Heart right ventricle (tissue), 16 donors: Measurements from ENCODE around the gene EFNA2. TPM values are rescaled to one million over a fixed set of nuclear protein-coding genes. Genes with fewer than 3 reads are reported as not detected.
A peak's percentile ranks its signal among the peaks of the same experiment; 100 is the strongest.

Experiments
- ATAC-seq, 8 donors: fragments of 200-7000 bp; cut with Tn5 transposase; one replicate each; pipeline ENCODE4 v1.9.1; 2020; ENCODE audit warnings: mild to moderate bottlenecking in 8 of 8, moderate library complexity in 8 of 8, moderate number of reproducible peaks in 1 of 8
- DNase-seq, 2 donors: peaks; one replicate each; pipeline ENCODE4 v3.0.0-alpha.2; 2020
- H3K27ac ChIP-seq, 10 donors: fragments of 200-600 bp; sonication (generic) in 2 of 10; one replicate each; pipeline versions ENCODE4 v1.5.0 to v1.8.0; 2020 to 2022; ENCODE audit warnings: mild to moderate bottlenecking in 3 of 10
- H3K27me3 ChIP-seq, 7 donors: fragments of 200-600 bp; one replicate each; pipeline ENCODE4 v1.8.0; 2021 to 2022; ENCODE audit warnings: mild to moderate bottlenecking in 2 of 7
- H3K36me3 ChIP-seq, 9 donors: fragments of 200-600 bp; sonication (generic) in 1 of 9; one replicate each; pipeline versions ENCODE4 v1.5.0 to v1.8.0; 2020 to 2022; ENCODE audit warnings: mild to moderate bottlenecking in 2 of 9
- H3K4me1 ChIP-seq, 9 donors: fragments of 200-600 bp; sonication (generic) in 1 of 9; one replicate each; pipeline versions ENCODE4 v1.5.0 to v1.8.0; 2020 to 2022; ENCODE audit warnings: mild to moderate bottlenecking in 4 of 9
- H3K4me3 ChIP-seq, 10 donors: fragments of 200-600 bp; sonication (generic) in 2 of 10; one replicate each; pipeline versions ENCODE4 v1.5.0 to v1.8.0; 2020 to 2022; ENCODE audit warnings: mild to moderate bottlenecking in 7 of 10, moderate library complexity in 2 of 10
- H3K9me3 ChIP-seq, 11 donors: fragments of 200-600 bp in 10 of 11; sonication (generic) in 2 of 11; one replicate each; pipeline versions ENCODE4 v1.5.0 to v1.8.0; 2013 to 2022; ENCODE audit warnings: mild to moderate bottlenecking in 2 of 11, control low read depth in 1 of 11, moderate library complexity in 1 of 11
- WGBS, 2 donors: extraction: QIAGEN DNeasy Blood & Tissue Kit; methylation state at CpG; one replicate each; pipeline ENCODE4 v1.1.7; 2013; ENCODE audit warnings: inconsistent platforms in 1 of 2; 5-methylcytosine and 5-hydroxymethylcytosine counted together
- intact Hi-C, 10 donors: fragments of 100-400 bp; cut with DNase I; formaldehyde crosslinking; loops; one replicate each; pipeline versions ENCODE4 v1.11.1 to v1.14.2; 2022
- polyA plus RNA-seq, 2 donors: library from polyadenylated mRNA; stranded (reverse); fragments of 200-250 nt; gene quantifications; one replicate each; pipeline ENCODE4 v1.2.3, GENCODE V29; 2013
- total RNA-seq, 10 donors: library from RNA; stranded (reverse); fragmentation: NEBNext Ultra II Directional in 3 of 10; extraction: Animal tissue kit (Norgen Biotek cat#: 25700) in 3 of 10; gene quantifications; one replicate each; pipeline versions ENCODE4 v1.2.1 to v1.2.4, GENCODE V29; 2021 to 2023
- TF ChIP-seq, protein P1 (sequence below), 9 donors: fragments of 200-600 bp; sonication (generic) in 2 of 9; IDR thresholded peaks; one replicate each; pipeline versions ENCODE4 v1.5.0 to v1.8.0; 2021 to 2022; ENCODE audit warnings: antibody characterized with exemption in 9 of 9, mild to moderate bottlenecking in 5 of 9, moderate library complexity in 1 of 9
- donor health status: Arrhythmogenic right ventricular cardiomyopathy.
- donor health status: ischemic (EF 13 %, LVEDD 7.1; RV severe dilation, severe dysfunction).
- donor health status: healthy with polysubstance abuse.
- donor health status: DM: no; HTN: yes; CAD: no.
- donor health status: DM: no; HTN: no; CAD: no.
- donor health status: ischemic (EF 25% LVEDD 6.9; RV normal size, moderate dysfunction).
- donor health status: ischemic (EF 25% LVEDD 5.7; RV mildly dilated, moderate dysfunction).
- donor health status: healthy.
- donor health status: DM: yes; HTN: yes; CAD: no.
- donor health status: Ischemic cardiomyopathy.
- donor health status: ischemic (EF 35%, LVEDD 5.7; RV mildly dilated, moderate dysfunction).
- donor health status: nonischemic (EF 11% LVEDD 7.7; RV severe dilation, severe dysfunction).
- donor health status: DM: yes; HTN: yes; CAD: no.
- donor health status: PGD.
- donor health status: ischemic (EF 29% LVEDD 5.4; RV normal size, mild dysfunction).
- donor health status: nonischemic (EF 23%, LVEDD 6.1; RV moderate dilation, normal function).

EFNA2 gene
- total and polyA plus RNA-seq, 12 donors, result 0.04 to 0.45 TPM; not detected in 10

DNA sequence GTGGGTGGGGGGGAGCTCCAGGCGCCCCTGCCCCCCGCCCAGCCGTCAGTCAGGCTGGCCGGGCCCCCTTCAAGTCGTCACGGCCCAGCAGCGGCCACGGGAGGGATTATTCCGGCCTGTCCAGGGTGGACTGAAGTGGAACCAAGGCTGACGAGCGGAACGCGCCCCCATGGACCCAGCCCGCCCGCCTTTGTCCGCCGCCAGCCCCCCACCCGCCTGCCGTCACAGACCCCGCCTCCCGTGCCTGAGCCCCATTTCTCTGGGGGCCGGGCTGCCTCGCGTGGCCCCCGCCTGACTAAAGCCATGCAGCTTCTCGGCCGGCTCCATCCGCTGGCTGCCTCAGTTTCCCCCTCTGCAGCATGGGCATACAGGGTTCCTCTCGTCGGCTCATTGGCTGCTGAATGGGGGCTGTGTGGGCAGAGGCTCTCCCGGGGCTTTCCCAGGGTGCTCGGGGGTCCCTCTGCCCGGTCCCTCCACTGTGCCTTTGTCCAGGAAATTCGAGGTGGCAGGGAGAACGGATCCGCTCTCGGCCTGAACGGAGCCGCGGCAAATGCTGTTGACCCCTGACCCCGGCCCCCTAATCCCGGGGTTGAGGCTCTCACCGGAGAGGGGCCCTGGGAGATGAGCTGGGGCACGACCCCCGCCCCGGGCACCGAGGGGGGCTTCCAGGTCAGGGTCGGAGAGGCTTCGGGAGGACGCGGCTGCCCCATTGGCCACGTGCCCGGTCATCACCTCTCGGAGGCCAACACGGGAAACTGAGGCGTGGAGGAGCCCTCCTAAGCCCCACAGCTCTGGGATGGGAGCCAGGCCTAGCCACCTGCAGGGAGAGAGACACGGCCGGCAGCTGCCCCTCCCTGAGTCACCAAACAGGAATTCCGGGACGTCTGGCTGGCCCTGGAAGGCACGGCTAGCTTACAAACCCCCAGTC is 27.4 kb downstream of the EFNA2 start:
- H3K9me3 ChIP-seq, result no peaks in the 10 kb centered on the region
- no peak overlapping the region for H3K4me3 ChIP-seq
- 71 to 74% methylated on average over 57 to 61 of the region's 61 CpGs for WGBS, 2 donors
- intact Hi-C loops, result loop anchor here in 1 of 10 donors (10.0 kb wide), 1 partner anchor 212 kb away; the partner anchor contains the start of gene PLK5
- H3K27ac ChIP-seq, result no peak overlapping the region
- TF ChIP-seq, protein P1, sequence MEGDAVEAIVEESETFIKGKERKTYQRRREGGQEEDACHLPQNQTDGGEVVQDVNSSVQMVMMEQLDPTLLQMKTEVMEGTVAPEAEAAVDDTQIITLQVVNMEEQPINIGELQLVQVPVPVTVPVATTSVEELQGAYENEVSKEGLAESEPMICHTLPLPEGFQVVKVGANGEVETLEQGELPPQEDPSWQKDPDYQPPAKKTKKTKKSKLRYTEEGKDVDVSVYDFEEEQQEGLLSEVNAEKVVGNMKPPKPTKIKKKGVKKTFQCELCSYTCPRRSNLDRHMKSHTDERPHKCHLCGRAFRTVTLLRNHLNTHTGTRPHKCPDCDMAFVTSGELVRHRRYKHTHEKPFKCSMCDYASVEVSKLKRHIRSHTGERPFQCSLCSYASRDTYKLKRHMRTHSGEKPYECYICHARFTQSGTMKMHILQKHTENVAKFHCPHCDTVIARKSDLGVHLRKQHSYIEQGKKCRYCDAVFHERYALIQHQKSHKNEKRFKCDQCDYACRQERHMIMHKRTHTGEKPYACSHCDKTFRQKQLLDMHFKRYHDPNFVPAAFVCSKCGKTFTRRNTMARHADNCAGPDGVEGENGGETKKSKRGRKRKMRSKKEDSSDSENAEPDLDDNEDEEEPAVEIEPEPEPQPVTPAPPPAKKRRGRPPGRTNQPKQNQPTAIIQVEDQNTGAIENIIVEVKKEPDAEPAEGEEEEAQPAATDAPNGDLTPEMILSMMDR (IDR thresholded peaks at IDR 0.05), result no peak
- ATAC-seq, result no peak
- DNase-seq, result no peak
- H3K27me3 ChIP-seq, result peaks cover 0 to 78% (median 61%) of the 10 kb centered on the region in 7 donors
- peaks cover 0 to 9% (median 5%) of the 10 kb centered on the region in 9 donors for H3K4me1 ChIP-seq
- H3K36me3 ChIP-seq, result no peaks in the 10 kb centered on the region

DNA sequence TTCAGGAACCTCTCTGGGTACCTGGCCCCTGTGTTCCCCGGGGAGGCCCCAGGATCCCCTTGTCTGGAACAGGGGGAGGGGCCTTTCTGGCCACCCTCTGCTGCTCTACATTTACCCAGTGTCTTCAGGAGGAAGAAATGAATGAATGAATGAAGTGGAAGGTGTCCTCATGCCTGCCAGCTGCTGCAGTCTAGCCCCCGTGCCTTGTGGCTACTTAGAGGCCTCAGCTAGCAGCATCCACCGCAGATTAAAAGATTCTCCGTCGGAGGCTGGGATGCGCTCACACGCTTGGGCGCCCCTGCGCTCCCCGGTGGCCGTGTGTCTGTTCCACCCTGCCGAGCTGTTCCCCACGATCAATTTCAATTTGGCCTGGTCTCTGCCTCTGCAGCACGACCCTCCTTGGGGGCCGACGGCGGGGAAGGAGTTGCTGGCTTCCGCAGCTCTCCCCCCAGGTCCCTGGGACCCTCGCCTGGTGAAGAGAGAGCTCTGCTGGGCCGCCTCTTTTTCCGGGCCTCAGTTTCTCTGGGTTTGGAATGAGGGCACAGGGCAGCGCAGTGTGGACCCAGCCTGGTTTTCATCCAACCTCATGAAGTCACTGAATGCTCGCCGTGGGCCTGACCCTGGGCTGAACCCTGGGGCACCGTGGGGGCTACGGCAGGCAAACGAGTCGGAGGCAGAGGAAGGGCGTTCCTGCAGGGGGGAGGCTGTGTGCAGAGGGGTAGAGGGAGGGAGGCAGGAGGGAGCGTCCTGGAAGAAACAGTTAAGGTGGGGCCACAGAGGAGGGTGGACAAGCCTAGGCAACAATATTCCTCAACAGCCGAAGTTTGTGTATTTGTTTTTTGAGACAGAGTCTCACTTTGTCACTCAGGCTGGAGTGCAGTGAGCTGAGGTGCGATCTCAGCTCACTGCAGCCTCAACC is 28.3 kb downstream of the EFNA2 start:
- intact Hi-C loops, result loop anchor here in 1 of 10 donors (10.0 kb wide), 1 partner anchor 211 kb away; the partner anchor contains the start of gene PLK5
- ATAC-seq (no peak), DNase-seq (no peak)
- 69 to 75% methylated on average over 32 of the region's 32 CpGs for WGBS, 2 donors
- Histone ChIP-seq H3K27me3 (peaks cover 0 to 84% (median 64%) of the 10 kb centered on the region in 7 donors), H3K4me1 (peaks cover 0 to 9% (median 5%) of the 10 kb centered on the region in 9 donors), H3K4me3 (no peak overlapping the region), H3K36me3 (no peaks in the 10 kb centered on the region), H3K9me3 (no peaks in the 10 kb centered on the region), H3K27ac (no peak overlapping the region)
- TF ChIP-seq, protein P1 (IDR thresholded peaks at IDR 0.05), result no peak

DNA sequence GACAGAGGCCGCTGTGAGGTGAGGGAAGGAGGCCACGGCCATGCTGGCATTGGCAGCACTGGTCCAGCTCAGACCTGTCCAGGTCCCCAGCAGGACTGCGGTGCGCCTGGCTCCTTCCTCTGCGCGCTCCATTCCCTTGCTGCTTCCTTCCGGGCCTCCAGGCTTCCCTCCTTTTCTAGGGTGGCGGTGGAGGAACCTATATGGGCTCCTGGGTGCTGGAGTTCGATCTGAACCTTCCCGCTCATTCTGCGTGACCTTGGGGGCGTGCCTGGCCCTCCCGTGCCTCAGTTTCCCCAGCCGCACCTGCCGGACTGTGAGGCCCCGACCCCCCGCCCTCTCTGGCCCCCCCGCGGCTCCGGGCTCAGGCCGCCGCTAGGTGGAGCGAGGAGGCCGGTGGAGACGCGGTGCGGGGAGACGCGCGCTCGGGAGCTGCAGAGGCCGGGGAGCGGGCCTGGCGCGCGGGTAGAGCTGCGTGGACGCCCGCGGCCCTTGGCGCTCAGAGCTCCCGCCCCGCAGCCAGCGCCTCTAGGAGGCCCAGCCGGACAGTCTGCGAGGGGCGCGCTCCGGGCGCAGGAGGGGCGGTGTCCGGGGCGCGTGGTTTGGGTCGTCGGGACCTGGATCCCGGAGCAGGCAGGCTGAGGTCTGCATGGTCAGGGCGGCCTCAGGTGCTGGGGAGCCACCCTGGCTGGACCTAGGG is 29.9 kb downstream of the EFNA2 start:
- intact Hi-C loops, result loop anchor here in 1 of 10 donors (10.0 kb wide), 1 partner anchor 209 kb away; the partner anchor contains the start of gene PLK5
- no peak overlapping the region for H3K27ac ChIP-seq
- peaks cover 0 to 9% (median 5%) of the 10 kb centered on the region in 9 donors for H3K4me1 ChIP-seq
- WGBS, 2 donors, result 10 to 14% methylated on average over 44 to 58 of the region's 58 CpGs
- H3K4me3 ChIP-seq, result peak overlapping the region in 6 of 10 donors; percentile 17 to 45 (median 30)
- H3K27me3 ChIP-seq, result peaks cover 0 to 85% (median 65%) of the 10 kb centered on the region in 7 donors
- H3K36me3 ChIP-seq, result no peaks in the 10 kb centered on the region
- TF ChIP-seq, protein P1 (IDR thresholded peaks at IDR 0.05), result peak; percentile 35 to 82 (median 69)
- no peaks in the 10 kb centered on the region for H3K9me3 ChIP-seq
- ATAC-seq (peak; percentile 66 to 86 (median 78)), DNase-seq (peak; percentile 26 to 59)
